ENCODE results near the gene PKP3.
"Not testable (repeated sequence)": the region's sequence is repeated elsewhere in the genome, so short reads cannot be mapped to it uniquely, and the experiment has no call there.

Gene PKP3

GRCh38 chr11:394034-394857 is at the start of gene PKP3:
Gene PKP3, plus strand, starts transcription at chr11:394209. Its CDS starts 84 bp downstream, at chr11:394293.
- DNase-seq = no peak

GRCh38 chr11:344836-345578 is 49.0 kb upstream of the PKP3 start:
- no peak for DNase-seq

GRCh38 chr11:346529-346928 is 47.5 kb upstream of the PKP3 start:
- no peak for DNase-seq

GRCh38 chr11:349270-349954 is 44.6 kb upstream of the PKP3 start:
- DNase-seq = not testable (repeated sequence)

GRCh38 chr11:350033-350722 is 43.8 kb upstream of the PKP3 start:
- DNase-seq = not testable (repeated sequence)

- DNase-seq = peak; percentile 50 to 62
Observed at GRCh38 chr11:350723-351255, 43.2 kb upstream of the PKP3 start.

- DNase-seq = no peak
Observed at GRCh38 chr11:351411-351810, 42.6 kb upstream of the PKP3 start.

GRCh38 chr11:352456-353031 is 41.5 kb upstream of the PKP3 start:
- no peak for DNase-seq

GRCh38 chr11:353179-353873 is 40.7 kb upstream of the PKP3 start:
- DNase-seq = no peak

- no peak for DNase-seq
Observed at GRCh38 chr11:355581-356458, 38.2 kb upstream of the PKP3 start.

GRCh38 chr11:356610-357009 is 37.4 kb upstream of the PKP3 start:
- DNase-seq = no peak

GRCh38 chr11:357582-357981 is 36.4 kb upstream of the PKP3 start:
- no peak for DNase-seq

GRCh38 chr11:358129-358800 is 35.7 kb upstream of the PKP3 start:
- no peak for DNase-seq

- DNase-seq = no peak
Observed at GRCh38 chr11:359181-359714, 34.8 kb upstream of the PKP3 start.

GRCh38 chr11:360326-361280 is 33.4 kb upstream of the PKP3 start:
- no peak for DNase-seq

- DNase-seq = no peak
Observed at GRCh38 chr11:362642-363442, 31.2 kb upstream of the PKP3 start.

GRCh38 chr11:363443-363805 is 30.6 kb upstream of the PKP3 start:
- not testable (repeated sequence) for DNase-seq

Data from inflammatory macrophage treated with lipopolysaccharide for 1 hour (primary cell).